Kidney (tissue), 14 donors: Measurements from ENCODE around the gene ANKMY1. TPM values are rescaled to one million over a fixed set of nuclear protein-coding genes. Genes with fewer than 3 reads are reported as not detected.

Experiments used
- DNase-seq, 5 donors: peaks; one replicate each; pipeline ENCODE4 v3.0.0-alpha.2; 2013 to 2020
- FAIRE-seq: peaks from 2 replicates; lab custom pipeline; 2012; peaks lifted over from hg19 to GRCh38; lab: Jason Lieb, UNC
- H3K27ac ChIP-seq, 2 donors: one replicate each; pipeline ENCODE4 v1.7.0; 2013; ENCODE audit warnings: low read depth in 2 of 2, low read length in 2 of 2, inconsistent platforms in 1 of 2
- H3K27me3 ChIP-seq: one replicate; pipeline ENCODE4 v1.7.1; 2013; ENCODE audit warnings: low read length, inconsistent platforms; ENCODE audit not compliant: control insufficient read depth, insufficient read depth
- H3K36me3 ChIP-seq, 3 donors: one replicate each; pipeline versions ENCODE4 v1.7.0 to v1.7.1; 2013; ENCODE audit warnings: low read length in 3 of 3, control low read depth in 1 of 3, inconsistent platforms in 1 of 3; ENCODE audit not compliant: insufficient read depth in 3 of 3, control insufficient read depth in 2 of 3
- H3K4me1 ChIP-seq, 3 donors: one replicate each; pipeline versions ENCODE4 v1.7.0 to v1.7.1; 2013; ENCODE audit warnings: low read length in 3 of 3, inconsistent platforms in 1 of 3, low read depth in 1 of 3; ENCODE audit not compliant: control insufficient read depth in 2 of 3, insufficient read depth in 2 of 3
- H3K4me3 ChIP-seq, 3 donors: one replicate each; pipeline versions ENCODE4 v1.7.0 to v1.8.1; 2013; ENCODE audit warnings: low read length in 3 of 3, control low read depth in 1 of 3, inconsistent platforms in 1 of 3
- H3K9ac ChIP-seq, 3 donors: one replicate each; pipeline versions ENCODE4 v1.7.0 to v1.7.1; 2013; ENCODE audit warnings: low read length in 3 of 3, control low read depth in 1 of 3, inconsistent platforms in 1 of 3
- H3K9me3 ChIP-seq, 3 donors: one replicate each; pipeline versions ENCODE4 v1.7.0 to v1.7.1; 2013; ENCODE audit warnings: low read length in 3 of 3, control low read depth in 1 of 3, inconsistent platforms in 1 of 3; ENCODE audit not compliant: control insufficient read depth in 2 of 3, insufficient read depth in 1 of 3
- CTCF ChIP-seq: IDR thresholded peaks from 3 replicates; pipeline ENCODE4 v1.5.1; 2012; ENCODE audit warnings: mild to moderate bottlenecking, moderate library complexity, borderline replicate concordance; ENCODE audit not compliant: insufficient read depth; ENCODE audit errors: extremely low read depth
- intact Hi-C: fragments of 100-400 bp; cut with DNase I; formaldehyde crosslinking; loops from one replicate; pipeline ENCODE4 v1.11.1; 2022
- polyA plus RNA-seq: library from polyadenylated mRNA; stranded (reverse); fragments of 350-450 nt; fragmentation: Illumina TruSeq; extraction: RNeasy Lipid Tissue Mini Kit (QIAGEN cat#74804); gene quantifications from one replicate; pipeline ENCODE4 v1.2.3, GENCODE V29; 2014; ENCODE audit warnings: low read depth, low replicate concordance; ENCODE audit not compliant: insufficient read depth
- total RNA-seq: library from RNA; stranded (reverse); fragmentation: NEBNext Ultra II Directional; extraction: Animal tissue kit (Norgen Biotek cat#: 25700); gene quantifications from one replicate; pipeline ENCODE4 v1.2.1, GENCODE V29; 2021
- donor health status: control.
- donor health status: control.
- donor health status: control.
- donor health status: control.
- donor health status: control.
- donor health status: DM: yes; HTN: yes; CAD: no.
- donor health status: Normal renal cell carcinoma (clear cell type).

Gene ANKMY1
- total and polyA plus RNA-seq, 2 donors from 2014 or later, result 3.0 to 22.1 TPM

GRCh38 chr2:240447934-240448333, 109.9 kb downstream of the ANKMY1 start:
- intact Hi-C loops, result no loop called here
- TF ChIP-seq CTCF, result no peak
- FAIRE-seq (no peak), DNase-seq (no peak)
- Histone ChIP-seq H3K27me3 (no peaks in the 10 kb centered on the region), H3K36me3 (no peaks in the 10 kb centered on the region), H3K4me3 (no peak overlapping the region), H3K9me3 (no peaks in the 10 kb centered on the region), H3K9ac (no peak overlapping the region), H3K4me1 (peaks cover 0 to 9% (median 0%) of the 10 kb centered on the region in 3 donors), H3K27ac (no peak overlapping the region)

- DNase-seq (no peak), FAIRE-seq (no peak)
- H3K4me1 ChIP-seq, result peaks cover 0 to 8% (median 0%) of the 10 kb centered on the region in 3 donors
- H3K9me3 ChIP-seq, result no peaks in the 10 kb centered on the region
- no peak overlapping the region for H3K4me3 ChIP-seq
- no peak overlapping the region for H3K9ac ChIP-seq
- no peaks in the 10 kb centered on the region for H3K27me3 ChIP-seq
- no peaks in the 10 kb centered on the region for H3K36me3 ChIP-seq
- TF ChIP-seq CTCF, result no peak
- H3K27ac ChIP-seq, result no peak overlapping the region
- intact Hi-C loops, result no loop called here
Measured at GRCh38 chr2:240447331-240447730, 110.5 kb downstream of the ANKMY1 start.

GRCh38 chr2:240446664-240447175, 111.1 kb downstream of the ANKMY1 start:
- intact Hi-C loops, result no loop called here
- Histone ChIP-seq H3K27ac (no peak overlapping the region), H3K9me3 (no peaks in the 10 kb centered on the region), H3K9ac (no peak overlapping the region), H3K4me3 (no peak overlapping the region), H3K27me3 (no peaks in the 10 kb centered on the region), H3K36me3 (no peaks in the 10 kb centered on the region), H3K4me1 (peaks cover 0 to 3% (median 0%) of the 10 kb centered on the region in 3 donors)
- FAIRE-seq (no peak), DNase-seq (no peak)
- TF ChIP-seq CTCF, result no peak
